ENCODE results near the gene CAPN5.

DNA sequence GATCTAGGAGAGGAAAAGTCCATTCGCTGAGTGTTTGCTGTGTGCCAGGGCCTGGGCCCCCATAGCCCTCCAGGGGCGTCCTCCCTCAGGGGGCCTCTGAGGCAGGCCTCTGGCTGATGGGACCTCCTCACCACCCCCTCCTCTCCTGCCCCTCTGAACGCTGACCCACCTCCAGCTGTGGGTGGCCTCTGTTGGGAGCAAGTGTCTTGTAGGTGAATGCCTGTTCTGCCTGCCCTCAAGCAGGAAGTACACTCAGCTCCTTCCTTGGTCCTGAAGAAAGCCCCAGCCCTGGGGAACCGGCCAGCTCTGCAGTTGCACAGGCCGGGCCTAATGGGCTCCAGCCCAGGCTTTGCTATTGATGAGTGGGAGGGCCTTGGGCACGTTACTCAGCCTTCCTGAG lies 64.8 kb downstream of the CAPN5 start:
- TF ChIP-seq, protein P1, sequence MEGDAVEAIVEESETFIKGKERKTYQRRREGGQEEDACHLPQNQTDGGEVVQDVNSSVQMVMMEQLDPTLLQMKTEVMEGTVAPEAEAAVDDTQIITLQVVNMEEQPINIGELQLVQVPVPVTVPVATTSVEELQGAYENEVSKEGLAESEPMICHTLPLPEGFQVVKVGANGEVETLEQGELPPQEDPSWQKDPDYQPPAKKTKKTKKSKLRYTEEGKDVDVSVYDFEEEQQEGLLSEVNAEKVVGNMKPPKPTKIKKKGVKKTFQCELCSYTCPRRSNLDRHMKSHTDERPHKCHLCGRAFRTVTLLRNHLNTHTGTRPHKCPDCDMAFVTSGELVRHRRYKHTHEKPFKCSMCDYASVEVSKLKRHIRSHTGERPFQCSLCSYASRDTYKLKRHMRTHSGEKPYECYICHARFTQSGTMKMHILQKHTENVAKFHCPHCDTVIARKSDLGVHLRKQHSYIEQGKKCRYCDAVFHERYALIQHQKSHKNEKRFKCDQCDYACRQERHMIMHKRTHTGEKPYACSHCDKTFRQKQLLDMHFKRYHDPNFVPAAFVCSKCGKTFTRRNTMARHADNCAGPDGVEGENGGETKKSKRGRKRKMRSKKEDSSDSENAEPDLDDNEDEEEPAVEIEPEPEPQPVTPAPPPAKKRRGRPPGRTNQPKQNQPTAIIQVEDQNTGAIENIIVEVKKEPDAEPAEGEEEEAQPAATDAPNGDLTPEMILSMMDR (conservative IDR thresholded peaks at IDR 0.05; ENCODE audit: low read length), result no peak
- no peak for TF ChIP-seq EZH2phosphoT487 (IDR thresholded peaks at IDR 0.05; ENCODE audit: borderline replicate concordance)
